GM19035 (cell line): Measurements from ENCODE around the gene FFAR4.
"Not testable (repeated sequence)": the region's sequence is repeated elsewhere in the genome, so short reads cannot be mapped to it uniquely, and the experiment has no call there.

Source experiments
- ATAC-seq: cut with Tn5 transposase; IDR thresholded peaks from one replicate; pipeline ENCODE4 v1.9.1; 2021; ENCODE audit not compliant: unreplicated experiment

The FFAR4 gene

DNA sequence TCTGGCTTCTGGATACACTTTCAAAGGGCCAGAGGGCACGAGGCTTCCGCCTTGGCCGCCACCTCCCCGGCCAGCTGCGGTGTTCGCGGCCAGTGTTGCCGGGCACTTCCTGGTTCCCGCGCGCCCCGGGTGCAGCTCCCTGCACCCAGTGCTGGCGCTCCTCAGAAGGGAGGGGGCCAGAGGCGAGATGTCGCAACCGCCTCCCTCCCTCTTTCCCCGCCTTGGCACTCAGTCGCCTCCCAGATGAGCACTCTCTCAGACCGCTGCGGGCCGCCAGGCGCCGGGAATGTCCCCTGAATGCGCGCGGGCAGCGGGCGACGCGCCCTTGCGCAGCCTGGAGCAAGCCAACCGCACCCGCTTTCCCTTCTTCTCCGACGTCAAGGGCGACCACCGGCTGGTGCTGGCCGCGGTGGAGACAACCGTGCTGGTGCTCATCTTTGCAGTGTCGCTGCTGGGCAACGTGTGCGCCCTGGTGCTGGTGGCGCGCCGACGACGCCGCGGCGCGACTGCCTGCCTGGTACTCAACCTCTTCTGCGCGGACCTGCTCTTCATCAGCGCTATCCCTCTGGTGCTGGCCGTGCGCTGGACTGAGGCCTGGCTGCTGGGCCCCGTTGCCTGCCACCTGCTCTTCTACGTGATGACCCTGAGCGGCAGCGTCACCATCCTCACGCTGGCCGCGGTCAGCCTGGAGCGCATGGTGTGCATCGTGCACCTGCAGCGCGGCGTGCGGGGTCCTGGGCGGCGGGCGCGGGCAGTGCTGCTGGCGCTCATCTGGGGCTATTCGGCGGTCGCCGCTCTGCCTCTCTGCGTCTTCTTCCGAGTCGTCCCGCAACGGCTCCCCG, at the start of gene FFAR4:
Gene FFAR4 (plus strand): TSS at position 231 of the 842 bp plus-strand sequence. CDS start 56 bp downstream, at position 287.
- no peak for ATAC-seq

DNA sequence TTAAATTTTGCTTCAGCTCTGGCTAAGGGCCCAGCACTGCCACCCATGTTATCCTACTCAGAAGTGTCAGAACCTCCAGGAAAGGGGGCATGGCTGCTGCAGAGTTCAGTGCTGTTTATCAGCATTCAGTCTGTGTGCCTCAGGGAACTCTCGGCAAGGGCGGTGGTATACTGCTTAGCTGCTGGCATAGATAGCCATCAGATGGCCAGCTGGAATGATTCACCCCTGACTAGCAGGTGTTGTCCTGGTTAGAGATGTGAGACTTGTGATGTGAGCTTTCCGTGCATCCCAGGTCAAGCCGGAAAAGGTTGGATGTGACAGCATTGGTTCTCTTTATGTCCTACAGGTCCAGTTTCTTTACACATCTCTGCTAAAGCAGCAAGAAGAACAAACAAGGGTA, 47.9 kb upstream of the FFAR4 start:
- ATAC-seq: no peak

DNA sequence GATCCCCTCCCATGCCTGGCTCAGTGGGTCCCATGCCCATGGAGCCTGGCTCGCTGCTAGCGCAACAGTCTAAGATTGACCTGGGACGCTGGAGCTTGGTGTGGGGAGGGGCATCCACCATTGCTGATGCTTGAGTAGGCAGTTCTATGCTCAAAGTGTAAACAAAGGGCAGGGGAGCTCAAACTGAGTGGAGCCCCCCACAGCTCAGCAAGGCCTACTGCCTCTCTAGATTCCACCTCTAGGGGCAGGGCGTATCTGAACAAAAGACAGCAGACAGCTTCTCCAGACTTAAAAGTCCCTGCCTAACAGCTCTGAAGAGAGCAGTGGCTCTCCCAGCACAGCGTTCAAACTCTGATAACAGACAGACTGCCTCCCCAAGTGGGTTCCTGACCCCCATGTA, 31.2 kb upstream of the FFAR4 start:
- no peak for ATAC-seq

DNA sequence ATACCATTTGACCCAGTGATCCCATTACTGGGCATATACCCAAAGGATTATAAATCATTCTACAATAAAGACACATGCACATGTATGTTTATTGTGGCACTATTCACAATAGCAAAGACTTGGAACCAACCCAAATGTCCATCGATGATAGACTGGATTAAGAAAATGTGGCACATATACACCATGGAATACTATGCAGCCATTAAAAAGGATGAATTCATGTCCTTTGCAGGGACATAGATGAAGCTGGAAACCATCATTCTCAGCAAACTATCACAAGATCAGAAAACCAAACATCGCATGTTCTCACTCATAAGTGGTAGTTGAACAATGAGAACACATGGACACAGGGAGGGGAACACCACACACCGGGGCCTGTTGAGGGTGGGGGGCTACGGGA, 25.6 kb upstream of the FFAR4 start:
- ATAC-seq: not testable (repeated sequence)

DNA sequence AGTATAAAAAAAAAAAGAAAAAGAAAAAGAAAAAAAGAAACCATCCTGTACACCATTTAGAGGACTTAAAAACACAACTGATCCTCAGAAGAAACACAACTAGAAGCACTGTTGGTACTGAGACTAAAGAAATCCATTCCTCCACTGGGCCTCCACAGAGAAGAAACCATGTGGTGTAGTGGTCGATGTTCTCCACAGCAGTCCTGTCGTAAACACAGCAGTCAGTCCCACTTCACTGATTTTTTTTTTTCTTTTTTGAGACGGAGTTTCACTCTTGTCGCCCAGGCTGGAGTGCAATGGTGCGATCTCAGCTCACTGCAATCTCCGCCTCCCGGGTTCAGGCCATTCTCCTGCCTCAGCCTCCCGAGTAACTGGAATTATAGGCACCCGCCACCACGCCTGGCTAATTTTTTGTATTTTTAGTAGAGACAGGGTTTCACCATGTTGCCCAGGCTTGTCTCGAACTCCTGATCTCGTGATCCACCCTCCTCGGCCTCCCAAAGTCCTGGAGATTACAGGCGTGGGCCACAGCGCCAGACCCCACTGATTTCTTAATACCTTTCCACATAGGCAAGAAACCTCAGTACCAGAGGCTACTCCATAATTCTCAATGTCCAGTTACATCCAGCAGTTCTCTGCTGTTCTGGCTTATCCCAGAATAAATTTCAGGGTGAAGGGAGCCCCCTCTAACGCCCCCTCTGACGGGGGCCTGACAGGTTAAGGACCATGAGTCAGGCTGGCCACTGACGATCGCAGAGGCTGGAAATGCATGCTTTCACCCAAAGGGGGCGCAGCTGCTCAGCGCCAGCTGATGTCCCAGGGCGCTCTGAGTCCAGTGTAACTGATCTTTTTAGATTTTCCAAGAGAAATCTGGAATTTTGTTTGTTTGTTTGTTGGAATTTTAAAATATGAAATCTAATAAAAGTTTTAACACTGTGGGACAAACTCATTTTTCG, 24.8 kb upstream of the FFAR4 start:
- no peak for ATAC-seq

DNA sequence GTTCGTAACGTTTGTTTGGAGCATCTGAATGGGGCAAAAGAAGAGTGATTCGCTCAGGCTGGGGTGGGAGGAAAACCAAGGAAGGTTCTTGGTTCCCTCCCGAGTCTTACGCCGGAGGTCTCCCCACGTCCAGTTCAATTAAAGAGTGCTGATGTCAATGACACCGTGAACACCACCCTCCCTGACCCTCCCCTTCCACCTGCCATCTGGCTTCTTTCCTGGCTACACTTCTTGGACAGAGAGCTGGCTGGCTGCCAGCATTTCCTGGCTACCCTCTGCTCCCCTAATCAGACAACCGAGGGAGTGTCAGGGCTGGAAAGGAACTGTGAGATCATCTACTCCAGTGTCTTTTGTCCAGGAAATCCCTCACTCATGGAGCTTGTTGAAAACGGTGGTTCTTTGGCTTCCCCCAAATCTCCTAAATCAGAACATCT, 24.1 kb upstream of the FFAR4 start:
- ATAC-seq: no peak

DNA sequence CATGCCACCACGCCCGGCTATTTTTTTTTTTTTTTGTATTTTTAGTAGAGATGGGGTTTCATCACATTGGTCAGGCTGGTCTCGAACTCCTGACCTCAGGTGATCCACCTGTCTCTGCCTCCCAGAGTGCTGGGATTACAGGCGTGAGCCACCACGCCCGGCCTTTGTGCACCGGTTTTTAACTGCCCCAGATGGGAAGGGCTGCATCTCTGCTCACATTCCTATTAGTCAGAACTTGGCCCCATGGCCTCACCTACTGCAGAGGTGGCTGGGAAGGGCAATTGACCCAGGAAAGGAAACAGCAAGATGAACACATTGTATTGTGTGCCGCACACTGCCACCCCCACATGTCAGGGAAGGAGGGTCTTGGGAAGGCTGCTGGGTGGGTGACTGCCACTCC, 19.5 kb upstream of the FFAR4 start:
- not testable (repeated sequence) for ATAC-seq

DNA sequence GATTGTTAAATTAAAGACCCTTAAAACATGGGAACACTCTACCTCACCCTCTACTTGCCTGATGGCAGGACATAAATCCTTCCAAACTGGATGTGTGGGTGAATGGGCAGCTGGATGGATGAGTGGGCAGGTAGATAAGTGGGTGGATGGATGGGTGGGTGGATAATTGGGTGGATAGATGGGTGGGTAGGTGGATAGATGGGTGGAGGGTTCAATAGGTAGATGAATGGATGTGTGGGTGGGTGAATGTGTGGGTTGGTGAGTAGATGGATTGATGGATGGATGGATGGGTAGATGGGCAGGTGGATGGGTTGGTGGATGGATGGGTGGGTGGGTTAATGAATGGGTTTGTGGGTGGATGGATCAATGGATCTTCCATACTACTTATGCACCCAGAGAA, 18.9 kb upstream of the FFAR4 start:
- no peak for ATAC-seq

DNA sequence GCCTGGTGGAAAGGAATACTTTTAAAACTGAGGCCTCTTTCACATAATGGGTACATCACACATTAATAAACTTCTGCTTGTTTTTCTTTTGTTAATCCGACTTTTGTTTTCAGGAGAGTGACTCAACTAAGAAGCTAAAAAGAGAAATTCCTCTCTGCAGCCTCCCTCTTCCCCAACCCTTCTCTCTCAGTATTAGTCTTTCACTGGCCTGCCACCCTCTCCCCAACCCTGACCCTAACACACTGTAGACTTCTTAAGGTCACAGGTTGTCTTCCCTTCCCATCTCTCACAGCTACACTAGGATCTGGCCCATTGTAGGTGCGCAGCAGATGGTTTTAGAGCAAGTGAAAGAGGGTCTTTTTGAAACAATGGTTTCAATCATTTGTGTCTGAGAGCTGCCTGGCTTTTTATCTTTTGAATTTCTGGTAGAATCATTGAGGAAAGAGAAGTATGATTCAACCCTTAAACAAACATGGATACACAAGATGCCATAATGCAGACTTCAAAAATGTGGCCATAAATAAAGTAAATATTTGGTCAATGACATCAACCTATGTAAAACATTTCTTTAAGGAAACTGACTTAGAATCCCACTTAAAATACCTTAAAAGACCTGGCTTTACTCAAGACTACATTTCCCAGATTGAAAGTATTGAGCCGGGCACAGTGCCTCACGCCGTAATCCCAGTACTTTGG, 17.9 kb upstream of the FFAR4 start:
- no peak for ATAC-seq

DNA sequence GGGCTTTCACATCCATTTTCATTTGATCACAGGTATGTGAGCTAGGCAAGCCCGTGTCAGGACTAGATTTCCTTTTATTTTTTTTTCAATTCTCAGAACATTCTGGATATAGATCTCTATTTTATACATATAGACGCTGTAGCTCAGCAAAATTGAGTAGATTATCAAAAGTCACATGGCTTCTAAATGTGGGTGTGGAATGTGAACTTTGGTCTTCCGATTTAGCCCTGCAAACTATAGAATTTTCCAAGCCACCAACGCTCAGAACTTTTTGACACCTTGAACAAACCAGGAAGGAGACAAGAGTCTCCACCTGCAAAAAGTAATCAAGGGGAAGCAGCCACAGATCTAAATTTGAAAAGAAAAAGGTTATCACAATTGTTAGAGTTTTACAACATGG, 15.9 kb upstream of the FFAR4 start:
- ATAC-seq: no peak

DNA sequence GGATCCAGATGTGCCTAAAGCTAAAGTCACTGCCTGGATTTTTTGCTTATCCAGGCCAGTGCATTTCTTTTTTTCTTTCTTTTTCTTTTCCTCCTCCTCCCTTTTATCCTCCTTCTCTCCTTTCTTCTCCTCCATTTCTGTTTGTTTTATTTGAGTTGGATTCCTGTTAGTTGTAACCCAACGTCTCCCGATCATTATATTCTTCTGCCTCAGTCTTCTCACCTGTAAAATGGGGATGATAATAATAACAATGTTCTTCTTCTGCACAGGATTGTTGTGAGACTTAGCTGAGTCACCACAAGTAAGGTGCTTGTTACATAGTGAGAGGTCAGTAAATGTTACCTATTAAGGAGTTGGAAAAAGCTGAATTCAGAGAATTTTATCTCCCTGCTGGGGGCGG, 13.7 kb upstream of the FFAR4 start:
- ATAC-seq: no peak

DNA sequence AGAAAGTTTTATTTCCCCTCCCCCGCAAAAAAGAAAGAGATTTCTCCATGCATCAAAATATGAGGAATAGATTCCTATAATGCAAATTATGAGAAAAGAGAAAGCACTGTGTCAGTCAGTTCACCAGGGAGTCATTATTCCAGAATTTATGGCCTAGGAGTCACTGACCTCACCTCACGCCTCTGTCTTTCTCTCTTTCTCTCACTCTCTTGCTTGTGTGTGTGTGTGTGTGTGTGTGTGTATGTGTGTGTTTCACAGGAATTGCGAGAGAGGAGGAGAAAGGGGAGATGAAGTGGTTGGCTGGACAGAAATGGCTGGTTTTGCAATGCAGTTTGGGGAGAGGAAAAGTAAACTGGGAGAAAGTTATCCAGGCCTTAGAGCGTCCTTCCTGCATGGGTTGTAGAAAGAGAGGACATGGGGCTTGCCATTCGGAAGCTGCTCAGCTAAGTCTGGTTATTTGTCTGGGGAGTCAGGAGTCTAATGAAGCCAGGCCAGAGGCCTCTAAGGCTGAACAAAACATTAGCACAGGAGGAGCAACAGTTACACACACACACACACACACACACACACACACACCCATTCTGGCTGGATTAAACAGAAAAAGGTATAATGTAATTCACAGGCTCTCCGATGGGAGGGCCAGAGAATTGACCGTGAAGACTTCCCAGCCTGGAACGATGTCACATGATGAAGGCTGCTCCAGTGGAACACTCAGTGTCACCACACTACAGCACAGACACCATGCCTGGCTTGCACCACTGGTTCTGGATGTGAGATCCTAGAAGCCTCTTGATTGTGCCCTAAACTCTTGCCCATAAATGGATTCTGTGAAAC, 12.8 kb upstream of the FFAR4 start:
- no peak for ATAC-seq

DNA sequence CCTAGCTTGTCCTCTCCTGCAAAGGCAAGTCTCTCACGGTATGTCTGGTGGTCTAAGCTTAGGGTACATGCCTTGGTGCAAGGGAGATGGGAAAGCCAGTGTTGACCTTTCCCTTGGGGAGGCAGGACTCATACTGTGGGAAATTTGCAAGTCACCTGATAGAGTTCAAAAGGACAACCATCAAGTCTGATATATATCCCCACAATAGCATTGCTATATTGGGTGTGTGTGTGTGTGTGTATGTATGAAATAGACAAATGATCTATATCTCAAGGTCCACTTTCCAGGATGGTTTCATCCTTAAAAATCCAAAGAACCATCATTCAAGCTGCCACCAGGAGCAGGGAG, 12.2 kb upstream of the FFAR4 start:
- ATAC-seq: no peak

DNA sequence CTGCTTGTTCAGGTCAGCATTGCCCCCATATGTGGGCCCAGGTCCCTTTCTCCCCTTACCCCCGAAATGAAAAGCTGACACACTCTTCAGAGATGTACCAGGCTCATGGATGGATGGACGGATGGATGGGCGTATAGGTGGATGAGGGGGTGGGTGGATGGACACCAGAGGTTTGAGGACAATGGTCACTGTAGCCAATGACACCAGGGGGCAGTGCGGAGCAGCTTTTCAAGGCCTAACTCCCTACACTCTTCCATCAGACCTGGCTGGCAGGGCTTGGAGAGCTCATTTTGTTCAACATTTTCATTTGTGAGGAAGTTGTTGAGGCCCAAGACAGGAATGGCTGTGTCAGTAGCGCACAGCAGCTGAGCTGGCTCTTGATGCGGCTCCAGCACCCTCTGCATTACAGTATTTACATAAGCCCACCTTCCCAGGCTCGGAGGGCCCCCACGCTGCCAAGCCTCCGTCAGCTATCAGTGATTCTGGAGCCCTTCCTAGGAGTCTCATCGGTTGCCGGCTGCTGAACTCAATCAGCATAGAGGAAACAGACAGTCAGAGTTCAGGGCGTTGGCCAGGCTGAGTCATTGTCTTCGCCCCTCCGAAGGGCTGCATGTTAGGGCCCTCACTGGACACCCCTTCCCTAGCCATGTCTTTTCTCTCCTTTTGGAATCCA, 11.6 kb upstream of the FFAR4 start:
- ATAC-seq: no peak

DNA sequence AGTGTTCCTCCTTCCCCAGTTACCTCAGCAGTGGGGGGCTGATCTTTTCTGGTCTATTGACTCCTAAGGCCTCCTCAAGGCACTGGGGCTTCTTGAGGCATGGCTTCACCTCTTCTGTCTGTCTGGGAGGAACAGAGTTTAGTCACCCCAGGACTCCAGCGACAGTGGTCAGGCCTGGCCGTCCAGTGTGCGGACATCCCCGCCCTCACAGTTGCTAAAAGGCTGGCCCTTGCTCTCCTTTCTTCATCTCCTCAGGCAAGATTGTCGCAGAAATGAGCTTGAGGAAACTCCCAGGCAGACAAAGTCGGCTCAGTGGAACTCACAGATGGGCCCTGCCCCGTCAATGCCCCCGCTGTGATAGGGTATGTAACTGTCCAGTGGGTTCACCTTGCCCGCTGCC, 7.0 kb upstream of the FFAR4 start:
- no peak for ATAC-seq

DNA sequence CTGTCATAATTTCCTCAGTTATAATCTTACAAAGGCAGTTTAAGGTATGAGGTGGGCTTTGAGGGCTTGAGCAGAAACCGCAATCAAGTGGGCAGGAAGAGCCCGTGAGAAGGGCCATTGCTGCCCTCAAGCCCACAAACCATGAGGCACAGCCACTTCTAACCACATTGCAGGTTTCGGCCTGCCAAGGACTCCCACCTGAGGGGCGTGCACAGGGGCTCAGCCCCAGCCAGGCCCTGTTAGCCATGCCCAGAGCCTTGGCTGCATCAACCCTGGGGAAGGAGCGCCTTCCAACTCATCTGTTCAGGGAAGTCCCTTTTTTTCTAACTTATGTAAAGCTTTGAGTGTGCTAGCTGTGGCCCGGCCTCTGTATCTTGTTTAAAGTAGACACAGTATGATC, 5.9 kb upstream of the FFAR4 start:
- no peak for ATAC-seq

DNA sequence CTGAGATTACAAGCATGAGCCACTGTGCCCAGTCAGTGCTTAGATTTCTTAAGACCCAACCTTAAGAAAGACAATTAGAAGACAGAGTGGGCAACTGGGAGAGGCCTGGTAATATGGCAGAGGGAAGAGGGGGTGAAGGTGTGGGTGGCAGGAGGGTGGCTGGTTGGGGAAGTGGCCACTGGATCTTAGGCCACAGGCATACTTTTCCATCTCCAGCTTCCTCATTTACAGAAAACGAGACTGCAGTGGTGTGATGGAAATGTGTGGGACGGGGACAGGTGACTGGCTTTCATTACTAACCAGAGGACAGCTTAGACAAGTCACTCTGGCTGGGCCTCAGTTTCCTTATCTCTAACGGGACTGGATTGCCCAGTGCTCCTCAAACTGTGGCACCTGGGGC, 1.0 kb upstream of the FFAR4 start:
- ATAC-seq: no peak

DNA sequence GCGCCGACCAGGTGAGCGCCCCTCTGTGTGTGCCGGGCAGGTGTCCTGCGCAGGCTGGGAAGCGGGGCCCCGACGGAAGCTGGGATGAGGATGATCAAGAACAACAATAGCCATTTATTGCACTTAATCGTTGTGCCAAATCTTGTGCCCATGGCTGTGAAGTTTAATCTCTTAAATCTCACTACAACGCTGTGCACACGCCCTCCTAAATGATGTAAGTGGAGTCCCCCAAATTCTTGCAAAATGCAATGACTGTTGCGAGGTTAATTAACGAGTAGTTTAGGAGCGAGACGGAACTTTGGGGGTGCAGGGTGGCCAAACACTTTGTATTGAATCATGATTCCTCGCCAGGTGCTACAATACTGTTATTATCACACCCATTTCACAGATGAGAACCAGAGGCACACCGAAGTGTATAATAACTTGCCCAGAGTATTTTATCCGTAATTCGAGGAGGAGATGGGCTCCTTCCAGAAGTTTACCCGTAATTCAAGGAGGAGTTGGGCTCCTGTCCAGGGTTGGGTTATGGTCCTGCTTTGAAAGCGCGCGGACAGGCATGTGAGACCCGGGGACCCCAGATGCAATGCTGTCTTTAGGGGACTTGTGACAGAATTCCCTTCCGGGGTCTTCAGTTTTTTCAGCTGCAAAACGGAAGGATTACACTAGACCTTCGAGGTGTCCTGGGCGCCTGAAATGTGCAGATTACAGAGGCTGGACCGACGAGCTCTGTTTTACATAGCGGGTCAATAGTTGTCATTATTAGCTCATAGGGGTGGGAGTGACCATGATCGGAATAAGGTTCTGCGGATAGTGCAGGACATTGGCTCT, 1.0 kb downstream of the FFAR4 start:
- ATAC-seq: no peak

DNA sequence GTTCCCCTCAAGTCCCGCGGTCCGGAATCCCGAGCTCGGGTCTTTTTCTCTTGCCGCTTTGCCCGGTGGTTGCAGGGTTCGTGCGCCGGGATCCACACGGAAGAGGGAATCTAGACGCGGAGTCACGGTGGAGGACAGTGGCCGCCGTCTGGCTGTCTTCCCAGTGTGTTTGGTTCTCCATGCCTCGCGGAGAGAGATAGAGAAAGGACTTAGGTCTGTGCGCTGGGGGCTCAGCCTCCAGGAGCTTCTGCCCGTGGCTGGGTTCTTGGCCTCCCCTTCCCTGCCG, 1.6 kb downstream of the FFAR4 start:
- ATAC-seq: no peak
